T-helper 2 cell (primary cell): ENCODE measurements around the gene CCT8L2.
"Not testable (repeated sequence)": the region's sequence is repeated elsewhere in the genome, so short reads cannot be mapped to it uniquely, and the experiment has no call there.

ENCODE experiments used
- DNase-seq, 5 experiments: peaks; one replicate each; pipeline versions ENCODE4 v3.0.0 to v3.0.0-alpha.2; 2012 to 2022

CCT8L2 gene

GRCh38 chr22:16558376-16558945 is 34.1 kb downstream of the CCT8L2 start:
- DNase-seq: not testable (repeated sequence)

- DNase-seq: not testable (repeated sequence)
Observed at GRCh38 chr22:16557511-16557910, 35.1 kb downstream of the CCT8L2 start.

DNA sequence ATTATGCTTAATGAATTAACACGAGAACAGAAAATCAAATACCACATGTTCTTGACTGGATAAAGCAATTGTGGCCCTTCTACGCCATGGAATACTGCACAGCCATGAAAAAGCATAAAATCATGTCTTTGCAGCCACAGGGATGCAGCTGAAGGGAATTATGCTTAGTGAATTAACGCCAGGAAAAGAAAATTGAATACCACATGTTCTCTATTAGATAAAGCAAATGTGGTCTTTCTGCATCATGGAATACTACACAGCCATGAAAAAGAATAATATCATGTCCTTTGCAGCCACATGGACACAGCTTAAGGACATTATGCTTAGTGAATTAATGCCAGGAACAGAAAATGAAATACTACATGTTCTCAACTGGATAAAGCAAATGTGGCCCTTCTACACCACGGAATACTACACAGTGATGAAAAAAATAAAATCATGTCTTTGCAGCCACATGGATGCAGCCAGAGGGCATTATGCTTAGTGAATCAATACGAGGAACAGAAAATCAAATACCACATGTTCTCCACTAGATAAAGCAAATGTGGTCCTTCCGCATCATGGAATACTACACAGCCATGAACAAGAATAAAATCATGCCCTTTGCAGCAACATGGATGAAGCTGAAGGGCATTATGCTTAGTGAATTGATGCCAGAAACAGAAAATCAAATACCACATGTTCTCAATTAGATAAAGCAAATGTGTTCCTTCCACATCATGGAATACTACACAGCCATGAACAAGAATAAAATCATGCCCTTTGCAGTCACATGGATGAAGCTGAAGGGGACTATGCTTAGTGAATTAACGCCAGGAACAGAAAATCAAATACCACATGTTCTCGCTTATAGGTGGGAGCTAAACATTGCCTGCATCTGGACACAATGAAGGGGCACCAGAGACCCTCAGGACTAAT is 37.3 kb downstream of the CCT8L2 start:
- not testable (repeated sequence) for DNase-seq

GRCh38 chr22:16543310-16543709 is 49.3 kb downstream of the CCT8L2 start:
- not testable (repeated sequence) for DNase-seq
